Endodermal cell (in vitro differentiated cells): ENCODE results near the gene IRS2. TPM values are rescaled to one million over a fixed set of nuclear protein-coding genes. Genes with fewer than 3 reads are reported as not detected.

Experiments
- DNase-seq: peaks from one replicate; pipeline ENCODE4 v3.0.0-alpha.2; 2017
- H3K27ac ChIP-seq: 2 replicates; pipeline ENCODE4 v1.5.1; 2013; ENCODE audit warnings: mild to moderate bottlenecking, low read depth, low read length, moderate library complexity
- H3K27me3 ChIP-seq: 2 replicates; pipeline ENCODE4 v1.6.1; 2013; ENCODE audit warnings: mild to moderate bottlenecking, low read length, moderate library complexity; ENCODE audit not compliant: insufficient read depth, control insufficient read depth, poor library complexity, severe bottlenecking
- H3K36me3 ChIP-seq: 2 replicates; pipeline ENCODE4 v1.7.0; 2013; ENCODE audit warnings: mild to moderate bottlenecking, low read length, moderate library complexity; ENCODE audit not compliant: control insufficient read depth, insufficient read depth
- H3K4me1 ChIP-seq: one replicate; pipeline ENCODE4 v1.7.0; 2013; ENCODE audit warnings: low read length; ENCODE audit not compliant: control insufficient read depth, insufficient read depth
- H3K4me3 ChIP-seq: 2 replicates; pipeline ENCODE4 v1.5.1; 2013; ENCODE audit warnings: mild to moderate bottlenecking, low read length, moderate library complexity
- H3K9ac ChIP-seq: 2 replicates; pipeline ENCODE4 v1.6.1; 2013; ENCODE audit warnings: mild to moderate bottlenecking, low read length, moderate library complexity; ENCODE audit not compliant: poor library complexity, severe bottlenecking; ENCODE audit errors: extremely low read depth
- H3K9me3 ChIP-seq: 2 replicates; pipeline ENCODE4 v1.6.1; 2013; ENCODE audit warnings: mild to moderate bottlenecking, low read length, moderate library complexity; ENCODE audit not compliant: control insufficient read depth
- H3K27ac Mint-ChIP-seq: 2 replicates; pipeline ENCODE4 v1.8.0; 2020; ENCODE audit warnings: mixed read lengths
- H3K27me3 Mint-ChIP-seq: 2 replicates; pipeline ENCODE4 v1.8.0; 2021; ENCODE audit warnings: mild to moderate bottlenecking, mixed read lengths; ENCODE audit not compliant: insufficient read depth
- H3K36me3 Mint-ChIP-seq: 2 replicates; pipeline ENCODE4 v1.8.0; 2020; ENCODE audit warnings: low read depth, mixed read lengths
- H3K4me1 Mint-ChIP-seq: 2 replicates; pipeline ENCODE4 v1.8.0; 2020; ENCODE audit warnings: mixed read lengths
- H3K4me3 Mint-ChIP-seq: 2 replicates; pipeline ENCODE4 v1.8.0; 2020; ENCODE audit warnings: mild to moderate bottlenecking, moderate library complexity, mixed read lengths
- H3K9me3 Mint-ChIP-seq: 2 replicates; pipeline ENCODE4 v1.8.0; 2020; ENCODE audit warnings: mild to moderate bottlenecking, mixed read lengths
- WGBS, 2 experiments: methylation state at CpG; one replicate each; pipeline versions ENCODE4 v1.1.5 to v1.1.7; 2013; ENCODE audit warnings: missing lambda C conversion rate in 2 of 2, mixed read lengths in 1 of 2; ENCODE audit not compliant: insufficient coverage in 1 of 2, insufficient read length in 1 of 2; 5-methylcytosine and 5-hydroxymethylcytosine counted together
- total RNA-seq, 2 donors: library from RNA; stranded (reverse); fragmentation: NEBNext Ultra II Directional in 1 of 2; extraction: Animal tissue kit (Norgen Biotek cat#: 25700) in 1 of 2; gene quantifications; 2 replicates in 1 of 2; 3 replicates in 1 of 2; pipeline ENCODE4 v1.2.1, GENCODE V29; 2021
- TF ChIP-seq, protein P1 (sequence below): fragments of 200-600 bp; sonication (generic); conservative IDR thresholded peaks from 2 replicates; pipeline ENCODE4 v1.5.0; 2021; ENCODE audit warnings: antibody characterized with exemption, mild to moderate bottlenecking

Gene IRS2
- total RNA-seq, 2 donors from 2014 or later = 16.9 to 23.7 TPM

DNA sequence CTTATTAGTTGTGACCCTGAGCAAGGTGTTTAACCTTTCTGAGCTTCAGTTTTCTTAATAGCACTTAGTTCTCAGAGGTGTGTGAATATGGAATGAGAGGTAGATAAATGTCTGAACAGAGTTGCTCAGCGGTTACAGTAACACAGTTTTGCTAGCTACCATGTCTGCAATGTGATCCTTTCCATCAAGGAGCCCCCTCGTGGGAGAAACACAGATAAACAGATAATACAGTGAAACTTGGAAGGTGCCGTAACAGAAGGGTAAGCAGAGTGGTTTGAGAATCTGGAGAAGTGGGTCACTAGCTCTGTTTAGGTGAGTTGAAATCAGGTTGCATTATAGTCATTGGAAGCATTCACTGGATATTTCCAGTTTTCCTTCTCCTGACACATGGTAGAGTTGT, 38.9 kb downstream of the IRS2 start:
- Histone ChIP-seq H3K36me3 (no peaks in the 10 kb centered on the region), H3K9ac (no peak overlapping the region), H3K4me3 (no peak overlapping the region), H3K9me3 (no peaks in the 10 kb centered on the region), H3K27me3 (no peaks in the 10 kb centered on the region), H3K4me1 (no peaks in the 10 kb centered on the region), H3K27ac (no peak overlapping the region)
- DNase-seq = peak; percentile 38
- TF ChIP-seq, protein P1, sequence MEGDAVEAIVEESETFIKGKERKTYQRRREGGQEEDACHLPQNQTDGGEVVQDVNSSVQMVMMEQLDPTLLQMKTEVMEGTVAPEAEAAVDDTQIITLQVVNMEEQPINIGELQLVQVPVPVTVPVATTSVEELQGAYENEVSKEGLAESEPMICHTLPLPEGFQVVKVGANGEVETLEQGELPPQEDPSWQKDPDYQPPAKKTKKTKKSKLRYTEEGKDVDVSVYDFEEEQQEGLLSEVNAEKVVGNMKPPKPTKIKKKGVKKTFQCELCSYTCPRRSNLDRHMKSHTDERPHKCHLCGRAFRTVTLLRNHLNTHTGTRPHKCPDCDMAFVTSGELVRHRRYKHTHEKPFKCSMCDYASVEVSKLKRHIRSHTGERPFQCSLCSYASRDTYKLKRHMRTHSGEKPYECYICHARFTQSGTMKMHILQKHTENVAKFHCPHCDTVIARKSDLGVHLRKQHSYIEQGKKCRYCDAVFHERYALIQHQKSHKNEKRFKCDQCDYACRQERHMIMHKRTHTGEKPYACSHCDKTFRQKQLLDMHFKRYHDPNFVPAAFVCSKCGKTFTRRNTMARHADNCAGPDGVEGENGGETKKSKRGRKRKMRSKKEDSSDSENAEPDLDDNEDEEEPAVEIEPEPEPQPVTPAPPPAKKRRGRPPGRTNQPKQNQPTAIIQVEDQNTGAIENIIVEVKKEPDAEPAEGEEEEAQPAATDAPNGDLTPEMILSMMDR = peak; percentile 37
- Mint-ChIP-seq H3K27ac (no peak overlapping the region), H3K9me3 (no peaks in the 10 kb centered on the region), H3K4me1 (peaks cover 7% of the 10 kb centered on the region), H3K27me3 (no peaks in the 10 kb centered on the region), H3K4me3 (no peak overlapping the region), H3K36me3 (peaks cover 8% of the 10 kb centered on the region)
- WGBS, 2 experiments = 80 to 83% methylated on average over 2 to 3 of the region's 3 CpGs

DNA sequence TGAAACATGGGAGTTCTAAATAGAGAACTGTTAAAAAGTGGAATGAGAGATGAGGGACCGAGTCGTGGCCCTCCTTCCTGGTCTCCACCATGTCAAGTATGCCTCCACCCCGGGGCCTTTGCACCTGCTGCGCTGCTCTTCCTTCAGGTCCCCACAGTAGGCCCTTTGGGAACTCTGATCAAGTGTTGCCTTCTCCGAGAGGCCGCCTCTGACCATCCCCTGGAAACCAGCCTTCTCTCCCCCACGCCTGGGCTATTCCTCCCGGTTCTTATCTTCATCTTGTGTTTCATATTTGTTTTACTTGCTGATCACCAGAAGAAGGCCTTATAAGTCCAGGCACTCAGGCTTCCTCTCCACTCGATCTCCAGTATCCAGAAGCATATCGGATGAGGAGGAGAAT, 40.0 kb downstream of the IRS2 start:
- H3K4me3 ChIP-seq = no peak overlapping the region
- Mint-ChIP-seq H3K27ac (no peak overlapping the region), H3K36me3 (peaks cover 2% of the 10 kb centered on the region), H3K9me3 (no peaks in the 10 kb centered on the region), H3K4me3 (no peak overlapping the region), H3K27me3 (no peaks in the 10 kb centered on the region), H3K4me1 (peaks cover 7% of the 10 kb centered on the region)
- H3K27ac ChIP-seq = no peak overlapping the region
- no peaks in the 10 kb centered on the region for H3K27me3 ChIP-seq
- no peaks in the 10 kb centered on the region for H3K36me3 ChIP-seq
- no peaks in the 10 kb centered on the region for H3K4me1 ChIP-seq
- DNase-seq = peak; percentile 17
- TF ChIP-seq, protein P1 = no peak
- WGBS, 2 experiments = 96 to 98% methylated on average over 7 to 10 of the region's 10 CpGs
- H3K9ac ChIP-seq = no peak overlapping the region
- H3K9me3 ChIP-seq = no peaks in the 10 kb centered on the region

DNA sequence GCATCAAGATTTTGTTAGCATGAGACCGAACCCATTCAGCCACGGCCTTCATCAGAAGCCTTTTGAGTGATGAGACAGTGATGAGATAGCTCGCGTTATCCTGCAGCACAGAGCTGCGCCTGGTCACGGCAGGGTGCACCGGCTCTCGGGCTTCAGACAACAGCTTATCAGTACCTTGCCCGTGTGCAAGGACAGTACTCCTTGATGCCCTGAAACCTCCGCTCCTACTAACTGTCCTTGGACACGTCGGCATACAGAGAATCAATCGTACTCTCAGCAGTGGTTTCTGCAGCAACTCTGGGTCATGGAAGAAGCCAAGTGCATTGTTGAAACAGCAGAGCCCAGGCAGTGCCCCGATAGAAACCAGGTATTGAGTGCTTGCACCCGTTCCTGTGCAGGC, 40.7 kb downstream of the IRS2 start:
- Mint-ChIP-seq H3K4me1 (peaks cover 7% of the 10 kb centered on the region), H3K9me3 (no peaks in the 10 kb centered on the region), H3K27me3 (no peaks in the 10 kb centered on the region), H3K36me3 (peaks cover 2% of the 10 kb centered on the region), H3K27ac (no peak overlapping the region), H3K4me3 (no peak overlapping the region)
- Histone ChIP-seq H3K27me3 (no peaks in the 10 kb centered on the region), H3K36me3 (no peaks in the 10 kb centered on the region), H3K9me3 (no peaks in the 10 kb centered on the region), H3K9ac (no peak overlapping the region), H3K4me1 (no peaks in the 10 kb centered on the region), H3K4me3 (no peak overlapping the region), H3K27ac (no peak overlapping the region)
- TF ChIP-seq, protein P1 = no peak
- peak; percentile 24 for DNase-seq
- 87 to 91% methylated on average over 13 to 15 of the region's 15 CpGs for WGBS, 2 experiments
